Measurements from ENCODE around the gene SH2D2A.
A peak's percentile ranks its signal among the peaks of the same experiment; 100 is the strongest.

The SH2D2A gene

DNA sequence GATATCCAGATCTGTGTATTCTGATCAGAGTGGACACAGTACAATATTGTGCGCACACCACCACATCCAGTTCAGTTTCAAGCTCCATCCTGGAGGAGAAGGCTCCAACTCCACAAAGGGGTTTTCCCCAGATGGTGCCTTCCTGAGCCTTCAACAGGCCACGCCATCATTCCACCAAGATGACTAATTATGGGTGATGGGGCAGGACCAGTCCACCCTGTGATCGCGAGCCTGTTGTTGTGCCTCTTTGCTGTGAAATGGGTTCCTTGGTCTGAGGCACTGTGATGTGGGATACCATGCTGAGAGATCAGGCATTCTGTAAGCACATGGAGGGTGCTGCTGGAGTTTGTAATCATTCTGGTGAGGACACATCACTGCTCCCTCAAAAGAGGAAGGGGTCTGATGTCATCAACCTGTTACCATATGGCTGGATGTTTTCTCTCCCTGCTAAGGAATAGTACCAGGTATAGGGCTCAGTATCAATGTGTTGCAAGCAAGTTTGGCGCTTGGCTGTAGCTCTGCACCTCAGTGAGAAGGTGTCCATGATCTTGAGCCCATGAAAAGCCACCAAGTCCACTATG lies 6.7 kb upstream of the SH2D2A start:
- Histone ChIP-seq H3K9me3 (ENCODE audit: control insufficient read depth, low read length) (no peaks in the 10 kb centered on the region), H3K79me2 (no peaks in the 10 kb centered on the region), H3K4me2 (ENCODE audit: low read length) (no peak overlapping the region), H3K36me3 (ENCODE audit: control insufficient read depth, insufficient read depth, low read length) (no peaks in the 10 kb centered on the region), H3K27me3 (ENCODE audit: control insufficient read depth, insufficient read depth, low read length) (no peaks in the 10 kb centered on the region), H3K4me1 (no peaks in the 10 kb centered on the region), H3K4me3 (ENCODE audit: low read depth, low read length) (no peak overlapping the region), H3K27ac (no peak overlapping the region), H3K9ac (no peak overlapping the region), H2AFZ (no peak overlapping the region)
- TF ChIP-seq, protein P1, sequence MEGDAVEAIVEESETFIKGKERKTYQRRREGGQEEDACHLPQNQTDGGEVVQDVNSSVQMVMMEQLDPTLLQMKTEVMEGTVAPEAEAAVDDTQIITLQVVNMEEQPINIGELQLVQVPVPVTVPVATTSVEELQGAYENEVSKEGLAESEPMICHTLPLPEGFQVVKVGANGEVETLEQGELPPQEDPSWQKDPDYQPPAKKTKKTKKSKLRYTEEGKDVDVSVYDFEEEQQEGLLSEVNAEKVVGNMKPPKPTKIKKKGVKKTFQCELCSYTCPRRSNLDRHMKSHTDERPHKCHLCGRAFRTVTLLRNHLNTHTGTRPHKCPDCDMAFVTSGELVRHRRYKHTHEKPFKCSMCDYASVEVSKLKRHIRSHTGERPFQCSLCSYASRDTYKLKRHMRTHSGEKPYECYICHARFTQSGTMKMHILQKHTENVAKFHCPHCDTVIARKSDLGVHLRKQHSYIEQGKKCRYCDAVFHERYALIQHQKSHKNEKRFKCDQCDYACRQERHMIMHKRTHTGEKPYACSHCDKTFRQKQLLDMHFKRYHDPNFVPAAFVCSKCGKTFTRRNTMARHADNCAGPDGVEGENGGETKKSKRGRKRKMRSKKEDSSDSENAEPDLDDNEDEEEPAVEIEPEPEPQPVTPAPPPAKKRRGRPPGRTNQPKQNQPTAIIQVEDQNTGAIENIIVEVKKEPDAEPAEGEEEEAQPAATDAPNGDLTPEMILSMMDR (IDR thresholded peaks at IDR 0.05), result no peak

DNA sequence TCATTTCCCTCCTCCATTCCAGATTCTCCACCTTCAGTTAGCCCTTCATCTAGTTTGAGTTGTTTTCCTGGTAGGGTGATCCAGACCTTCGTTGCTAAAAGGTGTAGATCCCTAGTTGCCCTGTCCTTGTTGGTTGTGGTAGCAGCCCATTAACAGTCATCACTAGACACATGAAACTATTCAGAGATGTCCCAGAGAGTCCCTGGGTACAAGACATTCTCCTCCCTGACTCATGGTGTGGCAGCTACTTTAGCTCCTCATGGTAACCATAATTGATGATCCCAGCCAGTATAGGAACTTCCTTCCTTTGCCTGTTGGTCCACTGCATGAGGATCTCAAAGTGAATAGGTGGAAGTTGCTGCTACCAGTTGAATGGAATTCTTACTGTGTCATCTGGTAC lies 6.0 kb upstream of the SH2D2A start:
- Histone ChIP-seq H3K9ac (no peak overlapping the region), H2AFZ (no peak overlapping the region), H3K4me1 (no peaks in the 10 kb centered on the region), H3K27ac (no peak overlapping the region), H3K79me2 (no peaks in the 10 kb centered on the region), H3K4me2 (ENCODE audit: low read length) (no peak overlapping the region), H3K27me3 (ENCODE audit: control insufficient read depth, insufficient read depth, low read length) (no peaks in the 10 kb centered on the region), H3K9me3 (ENCODE audit: control insufficient read depth, low read length) (no peaks in the 10 kb centered on the region), H3K36me3 (ENCODE audit: control insufficient read depth, insufficient read depth, low read length) (no peaks in the 10 kb centered on the region), H3K4me3 (ENCODE audit: low read depth, low read length) (no peak overlapping the region)
- TF ChIP-seq, protein P1 (IDR thresholded peaks at IDR 0.05), result no peak

DNA sequence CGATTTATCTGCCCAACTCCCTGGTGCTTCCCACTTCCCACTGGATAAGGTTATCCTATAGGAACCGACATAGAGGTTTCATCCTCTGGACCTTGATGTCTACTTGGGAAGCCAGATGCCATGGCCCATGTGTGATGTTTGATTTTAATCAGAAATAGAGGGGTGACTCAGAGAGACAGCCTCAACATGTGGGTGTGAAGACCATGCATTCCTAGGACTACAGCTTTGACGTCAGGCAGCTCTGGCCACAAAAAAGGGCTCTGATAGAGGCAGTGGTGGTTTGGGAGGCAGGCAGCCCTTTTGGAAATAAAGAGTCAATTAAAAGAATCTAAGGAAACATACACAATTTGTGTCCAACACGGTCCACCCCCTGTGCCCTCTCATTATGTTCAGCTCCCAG lies 5.2 kb upstream of the SH2D2A start:
- Histone ChIP-seq H3K4me1 (no peaks in the 10 kb centered on the region), H2AFZ (no peak overlapping the region), H3K36me3 (ENCODE audit: control insufficient read depth, insufficient read depth, low read length) (no peaks in the 10 kb centered on the region), H3K27me3 (ENCODE audit: control insufficient read depth, insufficient read depth, low read length) (no peaks in the 10 kb centered on the region), H3K4me3 (ENCODE audit: low read depth, low read length) (no peak overlapping the region), H3K9ac (no peak overlapping the region), H3K27ac (no peak overlapping the region), H3K79me2 (no peaks in the 10 kb centered on the region), H3K9me3 (ENCODE audit: control insufficient read depth, low read length) (no peaks in the 10 kb centered on the region), H3K4me2 (ENCODE audit: low read length) (no peak overlapping the region)
- TF ChIP-seq, protein P1 (IDR thresholded peaks at IDR 0.05), result no peak

GRCh38 chr1:156815961-156816422 lies 656 bp downstream of the SH2D2A start:
- H3K79me2 ChIP-seq, result no peaks in the 10 kb centered on the region
- no peaks in the 10 kb centered on the region for H3K27me3 ChIP-seq (ENCODE audit: control insufficient read depth, insufficient read depth, low read length)
- no peaks in the 10 kb centered on the region for H3K9me3 ChIP-seq (ENCODE audit: control insufficient read depth, low read length)
- no peak overlapping the region for H3K4me2 ChIP-seq (ENCODE audit: low read length)
- H2AFZ ChIP-seq, result no peak overlapping the region
- H3K36me3 ChIP-seq (ENCODE audit: control insufficient read depth, insufficient read depth, low read length), result no peaks in the 10 kb centered on the region
- TF ChIP-seq, protein P1 (IDR thresholded peaks at IDR 0.05), result no peak
- H3K4me3 ChIP-seq (ENCODE audit: low read depth, low read length), result no peak overlapping the region
- peak overlapping the region; percentile 62 for H3K27ac ChIP-seq
- no peak overlapping the region for H3K9ac ChIP-seq
- H3K4me1 ChIP-seq, result no peaks in the 10 kb centered on the region

DNA sequence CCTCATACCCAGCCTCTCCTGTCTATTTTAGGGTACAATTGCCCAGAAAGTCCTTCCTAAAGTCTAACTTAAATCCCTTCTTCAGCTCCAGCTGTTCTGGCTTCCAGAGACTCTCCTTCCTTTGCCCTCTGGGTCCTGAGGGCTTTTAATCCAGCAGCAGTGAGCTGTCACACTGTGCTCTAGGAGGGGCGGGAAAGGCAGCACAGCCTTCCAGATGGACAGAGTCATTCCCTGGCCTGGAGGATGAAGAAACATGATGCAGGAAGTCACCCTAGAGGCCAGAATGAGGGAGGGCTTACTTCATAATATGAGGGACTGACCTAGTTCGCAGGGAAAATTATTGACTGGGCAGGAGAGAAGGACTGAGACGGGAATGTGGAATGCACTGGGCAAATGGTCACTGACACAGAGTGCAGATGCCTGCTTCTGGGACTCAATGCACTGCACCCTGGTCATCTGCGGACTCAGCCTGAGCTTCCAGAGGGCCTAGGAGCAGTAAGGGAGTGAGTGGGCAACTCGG lies 1.3 kb downstream of the SH2D2A start:
- Histone ChIP-seq H3K36me3 (ENCODE audit: control insufficient read depth, insufficient read depth, low read length) (no peaks in the 10 kb centered on the region), H3K9me3 (ENCODE audit: control insufficient read depth, low read length) (no peaks in the 10 kb centered on the region), H2AFZ (no peak overlapping the region), H3K4me1 (no peaks in the 10 kb centered on the region), H3K4me3 (ENCODE audit: low read depth, low read length) (no peak overlapping the region), H3K9ac (no peak overlapping the region), H3K27me3 (ENCODE audit: control insufficient read depth, insufficient read depth, low read length) (no peaks in the 10 kb centered on the region), H3K79me2 (no peaks in the 10 kb centered on the region), H3K27ac (peak overlapping the region; percentile 62), H3K4me2 (ENCODE audit: low read length) (no peak overlapping the region)
- TF ChIP-seq, protein P1 (IDR thresholded peaks at IDR 0.05), result no peak
